DOHH2 (cell line): Measurements from ENCODE around the gene RNGTT.

Source experiments
- EZH2phosphoT487 ChIP-seq: fragments of 200-600 bp; sonication (generic); IDR thresholded peaks from 2 replicates; pipeline ENCODE4 v1.6.1; 2017; ENCODE audit warnings: borderline replicate concordance, mild to moderate bottlenecking, antibody characterized with exemption, low read length, moderate library complexity, mixed read lengths
- TF ChIP-seq, protein P1 (sequence below): fragments of 200-600 bp; sonication (generic); IDR thresholded peaks from one replicate; pipeline ENCODE4 v1.5.1; 2014; ENCODE audit warnings: antibody characterized with exemption, mild to moderate bottlenecking, low read depth, low read length; ENCODE audit not compliant: poor library complexity, severe bottlenecking

DNA sequence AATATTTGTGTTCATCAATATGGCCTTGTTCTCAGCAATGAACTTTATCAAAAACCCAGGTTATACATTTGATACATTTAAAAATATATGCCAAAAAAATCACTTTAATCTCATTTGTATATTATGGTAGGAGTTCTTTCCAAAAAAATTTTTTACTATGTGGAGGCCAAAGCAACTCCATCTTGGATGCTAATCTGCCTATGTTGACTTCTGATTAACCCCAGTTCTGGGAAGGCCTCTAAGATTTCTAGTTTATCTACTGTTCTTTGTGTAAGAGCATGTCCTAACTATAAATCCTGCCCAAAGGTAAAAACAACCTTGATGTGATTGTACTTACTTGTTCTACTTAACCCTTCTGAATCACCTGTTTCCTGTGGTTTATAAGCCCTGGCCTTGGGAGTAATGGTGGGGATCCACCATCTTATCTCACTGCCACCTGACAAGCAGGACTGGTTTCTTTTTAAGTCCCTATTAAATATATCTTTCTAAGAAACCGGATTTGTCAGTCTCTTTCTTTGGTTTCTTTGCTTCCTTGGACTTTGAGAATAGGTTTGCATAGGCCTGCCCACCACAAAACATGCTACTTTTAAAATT lies 46.7 kb downstream of the RNGTT start:
- TF ChIP-seq, protein P1, sequence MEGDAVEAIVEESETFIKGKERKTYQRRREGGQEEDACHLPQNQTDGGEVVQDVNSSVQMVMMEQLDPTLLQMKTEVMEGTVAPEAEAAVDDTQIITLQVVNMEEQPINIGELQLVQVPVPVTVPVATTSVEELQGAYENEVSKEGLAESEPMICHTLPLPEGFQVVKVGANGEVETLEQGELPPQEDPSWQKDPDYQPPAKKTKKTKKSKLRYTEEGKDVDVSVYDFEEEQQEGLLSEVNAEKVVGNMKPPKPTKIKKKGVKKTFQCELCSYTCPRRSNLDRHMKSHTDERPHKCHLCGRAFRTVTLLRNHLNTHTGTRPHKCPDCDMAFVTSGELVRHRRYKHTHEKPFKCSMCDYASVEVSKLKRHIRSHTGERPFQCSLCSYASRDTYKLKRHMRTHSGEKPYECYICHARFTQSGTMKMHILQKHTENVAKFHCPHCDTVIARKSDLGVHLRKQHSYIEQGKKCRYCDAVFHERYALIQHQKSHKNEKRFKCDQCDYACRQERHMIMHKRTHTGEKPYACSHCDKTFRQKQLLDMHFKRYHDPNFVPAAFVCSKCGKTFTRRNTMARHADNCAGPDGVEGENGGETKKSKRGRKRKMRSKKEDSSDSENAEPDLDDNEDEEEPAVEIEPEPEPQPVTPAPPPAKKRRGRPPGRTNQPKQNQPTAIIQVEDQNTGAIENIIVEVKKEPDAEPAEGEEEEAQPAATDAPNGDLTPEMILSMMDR: no peak
- TF ChIP-seq EZH2phosphoT487: no peak
